GM12872 (cell line): ENCODE measurements around the gene PLCB1.

ENCODE experiments used
- CTCF ChIP-seq: IDR thresholded peaks from 3 replicates; pipeline ENCODE4 v1.5.1; 2011; ENCODE audit warnings: low read depth, mild to moderate bottlenecking, low read length, moderate library complexity; ENCODE audit not compliant: insufficient read depth

The PLCB1 gene

GRCh38 chr20:8216375-8217200 is 84.5 kb downstream of the PLCB1 start:
- no peak for TF ChIP-seq CTCF

GRCh38 chr20:8218861-8219260 is 86.8 kb downstream of the PLCB1 start:
- TF ChIP-seq CTCF = no peak

GRCh38 chr20:8219403-8219802 is 87.3 kb downstream of the PLCB1 start:
- no peak for TF ChIP-seq CTCF

GRCh38 chr20:8220716-8221115 is 88.7 kb downstream of the PLCB1 start:
- no peak for TF ChIP-seq CTCF

GRCh38 chr20:8221887-8222419 is 89.9 kb downstream of the PLCB1 start:
- no peak for TF ChIP-seq CTCF

- TF ChIP-seq CTCF = no peak
Measured at GRCh38 chr20:8223091-8223870, 91.2 kb downstream of the PLCB1 start.

GRCh38 chr20:8225658-8226057 is 93.6 kb downstream of the PLCB1 start:
- TF ChIP-seq CTCF = no peak
